SK-N-SH treated with all-trans-retinoic acid at 6 μM for 48 hours (cell line): ENCODE results near the gene SCAPER.

ENCODE experiments used
- ATAC-seq: fragments of 200-7000 bp; cut with Tn5 transposase; 3 replicates; pipeline ENCODE4 v1.9.1; 2020; ENCODE audit warnings: mild to moderate bottlenecking, moderate library complexity
- ARNTL ChIP-seq: fragments of 450-650 bp; formaldehyde crosslinking; IDR thresholded peaks from 2 replicates; pipeline ENCODE4 v1.5.0; 2020; ENCODE audit warnings: low read depth, mild to moderate bottlenecking, moderate library complexity, borderline replicate concordance
- BACH2 ChIP-seq: fragments of 250-450 bp; sonication (Bioruptor Pico); IDR thresholded peaks from 2 replicates; pipeline ENCODE4 v1.9.0; 2021; ENCODE audit warnings: mild to moderate bottlenecking, borderline replicate concordance
- CSDC2 ChIP-seq: fragments of 250-450 bp; sonication (Bioruptor Pico); IDR thresholded peaks from 2 replicates; pipeline ENCODE4 v1.5.0; 2020; ENCODE audit warnings: mild to moderate bottlenecking, moderate library complexity
- ESRRG ChIP-seq: fragments of 250-450 bp; sonication (Bioruptor Pico); IDR thresholded peaks from 2 replicates; pipeline ENCODE4 v1.6.1; 2021; ENCODE audit warnings: mild to moderate bottlenecking
- GLIS3 ChIP-seq: fragments of 250-450 bp; sonication (Bioruptor Pico); IDR thresholded peaks from 2 replicates; pipeline ENCODE4 v1.5.0; 2020; ENCODE audit warnings: mild to moderate bottlenecking, moderate library complexity
- ISL1 ChIP-seq: fragments of 250-450 bp; sonication (Bioruptor Pico); IDR thresholded peaks from 2 replicates; pipeline ENCODE4 v2.1.2; 2022; ENCODE audit warnings: mild to moderate bottlenecking, moderate library complexity
- OSR1 ChIP-seq: fragments of 250-450 bp; sonication (Bioruptor Pico); IDR thresholded peaks from 2 replicates; pipeline ENCODE4 v1.8.0; 2022; ENCODE audit warnings: moderate library complexity, mild to moderate bottlenecking, inconsistent platforms
- PPARA ChIP-seq: fragments of 250-450 bp; sonication (Bioruptor Pico); IDR thresholded peaks from 2 replicates; pipeline ENCODE4 v1.5.0; 2020; ENCODE audit warnings: mild to moderate bottlenecking, borderline replicate concordance
- RARB ChIP-seq: fragments of 250-450 bp; sonication (Bioruptor Pico); IDR thresholded peaks from 2 replicates; pipeline ENCODE4 v1.8.0; 2021; ENCODE audit warnings: mild to moderate bottlenecking, moderate library complexity
- SNAI2 ChIP-seq: fragments of 250-450 bp; sonication (Bioruptor Pico); IDR thresholded peaks from 2 replicates; pipeline ENCODE4 v1.5.0; 2020; ENCODE audit warnings: mild to moderate bottlenecking, moderate library complexity
- TCF4 ChIP-seq: fragments of 250-450 bp; sonication (Bioruptor Pico); IDR thresholded peaks from 2 replicates; pipeline ENCODE4 v1.8.0; 2021; ENCODE audit warnings: mild to moderate bottlenecking, moderate library complexity, borderline replicate concordance
- TOX ChIP-seq: fragments of 250-450 bp; sonication (Bioruptor Pico); IDR thresholded peaks from 2 replicates; pipeline ENCODE4 v1.8.0; 2021; ENCODE audit warnings: mild to moderate bottlenecking, moderate library complexity, borderline replicate concordance
- ZC3H10 ChIP-seq: fragments of 250-450 bp; sonication (Bioruptor Pico); IDR thresholded peaks from 2 replicates; pipeline ENCODE4 v1.5.1; 2021; ENCODE audit warnings: mild to moderate bottlenecking, moderate library complexity
- ZFP3 ChIP-seq: fragments of 250-450 bp; sonication (Bioruptor Pico); IDR thresholded peaks from 2 replicates; pipeline ENCODE4 v1.5.0; 2020; ENCODE audit warnings: mild to moderate bottlenecking, moderate library complexity
- ZNF565 ChIP-seq: fragments of 450-650 bp; formaldehyde crosslinking; conservative IDR thresholded peaks from 2 replicates; pipeline ENCODE4 v1.5.0; 2020; ENCODE audit warnings: low read depth, mild to moderate bottlenecking, moderate library complexity
- ZNF70 ChIP-seq: fragments of 450-650 bp; formaldehyde crosslinking; IDR thresholded peaks from 2 replicates; pipeline ENCODE4 v1.5.0; 2020; ENCODE audit warnings: mild to moderate bottlenecking, moderate library complexity
- ZNF8 ChIP-seq: fragments of 450-650 bp; formaldehyde crosslinking; IDR thresholded peaks from 2 replicates; pipeline ENCODE4 v1.5.0; 2020; ENCODE audit warnings: mild to moderate bottlenecking, moderate library complexity
- TF ChIP-seq, protein P1 (sequence below): fragments of 250-450 bp; sonication (Bioruptor Pico); IDR thresholded peaks from 2 replicates; pipeline ENCODE4 v1.8.0; 2021; ENCODE audit warnings: low read depth, mild to moderate bottlenecking, moderate library complexity, borderline replicate concordance
- TF ChIP-seq, protein P2 (sequence below): fragments of 250-450 bp; sonication (Bioruptor Pico); IDR thresholded peaks from 2 replicates; pipeline ENCODE4 v1.5.0; 2020; ENCODE audit warnings: mild to moderate bottlenecking, moderate library complexity
- TF ChIP-seq, protein P3 (sequence below): fragments of 250-450 bp; sonication (Bioruptor Pico); IDR thresholded peaks from 2 replicates; pipeline ENCODE4 v1.5.1; 2021; ENCODE audit warnings: mild to moderate bottlenecking, moderate library complexity
- TF ChIP-seq, protein P4 (sequence below): fragments of 250-450 bp; sonication (Bioruptor Pico); IDR thresholded peaks from 2 replicates; pipeline ENCODE4 v1.5.1; 2020; ENCODE audit warnings: low read depth, mild to moderate bottlenecking, moderate library complexity
- TF ChIP-seq, protein P5 (sequence below): fragments of 250-450 bp; sonication (Bioruptor Pico); IDR thresholded peaks from 2 replicates; pipeline ENCODE4 v1.8.0; 2020; ENCODE audit warnings: mild to moderate bottlenecking, moderate library complexity, borderline replicate concordance

SCAPER gene

DNA sequence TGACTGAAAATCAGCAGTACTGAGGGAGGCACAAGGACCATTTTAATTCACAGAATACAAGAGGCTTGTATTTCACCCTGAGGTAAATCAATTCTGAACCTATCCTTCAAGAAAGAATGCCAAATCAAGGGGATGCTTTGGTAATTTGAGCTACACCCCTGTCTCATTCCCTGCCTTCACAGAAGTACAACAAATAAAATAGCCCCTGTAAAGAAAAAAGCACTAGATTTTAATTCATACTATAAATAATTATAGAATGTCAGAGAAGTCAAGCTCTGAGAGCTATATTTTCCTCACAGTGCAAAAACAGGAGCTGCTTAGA, 319.6 kb downstream of the SCAPER start:
- TF ChIP-seq ZFP3 (CRISPR knock-in tag) (no peak), ZNF565 (no peak), PPARA (CRISPR knock-in tag) (no peak), CSDC2 (no peak), GLIS3 (no peak), ISL1 (no peak), ESRRG (CRISPR knock-in tag) (no peak), ZNF8 (no peak), ZNF70 (CRISPR knock-in tag) (no peak), ARNTL (CRISPR knock-in tag) (no peak), ZC3H10 (no peak), RARB (CRISPR knock-in tag) (no peak), SNAI2 (CRISPR knock-in tag) (no peak), TCF4 (CRISPR knock-in tag) (no peak)
- TF ChIP-seq, protein P1, sequence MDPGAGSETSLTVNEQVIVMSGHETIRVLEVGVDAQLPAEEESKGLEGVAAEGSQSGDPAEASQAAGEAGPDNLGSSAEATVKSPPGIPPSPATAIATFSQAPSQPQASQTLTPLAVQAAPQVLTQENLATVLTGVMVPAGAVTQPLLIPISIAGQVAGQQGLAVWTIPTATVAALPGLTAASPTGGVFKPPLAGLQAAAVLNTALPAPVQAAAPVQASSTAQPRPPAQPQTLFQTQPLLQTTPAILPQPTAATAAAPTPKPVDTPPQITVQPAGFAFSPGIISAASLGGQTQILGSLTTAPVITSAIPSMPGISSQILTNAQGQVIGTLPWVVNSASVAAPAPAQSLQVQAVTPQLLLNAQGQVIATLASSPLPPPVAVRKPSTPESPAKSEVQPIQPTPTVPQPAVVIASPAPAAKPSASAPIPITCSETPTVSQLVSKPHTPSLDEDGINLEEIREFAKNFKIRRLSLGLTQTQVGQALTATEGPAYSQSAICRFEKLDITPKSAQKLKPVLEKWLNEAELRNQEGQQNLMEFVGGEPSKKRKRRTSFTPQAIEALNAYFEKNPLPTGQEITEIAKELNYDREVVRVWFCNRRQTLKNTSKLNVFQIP (CRISPR knock-in tag) = no peak
- TF ChIP-seq, protein P2, sequence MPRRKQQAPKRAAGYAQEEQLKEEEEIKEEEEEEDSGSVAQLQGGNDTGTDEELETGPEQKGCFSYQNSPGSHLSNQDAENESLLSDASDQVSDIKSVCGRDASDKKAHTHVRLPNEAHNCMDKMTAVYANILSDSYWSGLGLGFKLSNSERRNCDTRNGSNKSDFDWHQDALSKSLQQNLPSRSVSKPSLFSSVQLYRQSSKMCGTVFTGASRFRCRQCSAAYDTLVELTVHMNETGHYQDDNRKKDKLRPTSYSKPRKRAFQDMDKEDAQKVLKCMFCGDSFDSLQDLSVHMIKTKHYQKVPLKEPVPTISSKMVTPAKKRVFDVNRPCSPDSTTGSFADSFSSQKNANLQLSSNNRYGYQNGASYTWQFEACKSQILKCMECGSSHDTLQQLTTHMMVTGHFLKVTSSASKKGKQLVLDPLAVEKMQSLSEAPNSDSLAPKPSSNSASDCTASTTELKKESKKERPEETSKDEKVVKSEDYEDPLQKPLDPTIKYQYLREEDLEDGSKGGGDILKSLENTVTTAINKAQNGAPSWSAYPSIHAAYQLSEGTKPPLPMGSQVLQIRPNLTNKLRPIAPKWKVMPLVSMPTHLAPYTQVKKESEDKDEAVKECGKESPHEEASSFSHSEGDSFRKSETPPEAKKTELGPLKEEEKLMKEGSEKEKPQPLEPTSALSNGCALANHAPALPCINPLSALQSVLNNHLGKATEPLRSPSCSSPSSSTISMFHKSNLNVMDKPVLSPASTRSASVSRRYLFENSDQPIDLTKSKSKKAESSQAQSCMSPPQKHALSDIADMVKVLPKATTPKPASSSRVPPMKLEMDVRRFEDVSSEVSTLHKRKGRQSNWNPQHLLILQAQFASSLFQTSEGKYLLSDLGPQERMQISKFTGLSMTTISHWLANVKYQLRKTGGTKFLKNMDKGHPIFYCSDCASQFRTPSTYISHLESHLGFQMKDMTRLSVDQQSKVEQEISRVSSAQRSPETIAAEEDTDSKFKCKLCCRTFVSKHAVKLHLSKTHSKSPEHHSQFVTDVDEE (CRISPR knock-in tag) = no peak
- TF ChIP-seq, protein P3, sequence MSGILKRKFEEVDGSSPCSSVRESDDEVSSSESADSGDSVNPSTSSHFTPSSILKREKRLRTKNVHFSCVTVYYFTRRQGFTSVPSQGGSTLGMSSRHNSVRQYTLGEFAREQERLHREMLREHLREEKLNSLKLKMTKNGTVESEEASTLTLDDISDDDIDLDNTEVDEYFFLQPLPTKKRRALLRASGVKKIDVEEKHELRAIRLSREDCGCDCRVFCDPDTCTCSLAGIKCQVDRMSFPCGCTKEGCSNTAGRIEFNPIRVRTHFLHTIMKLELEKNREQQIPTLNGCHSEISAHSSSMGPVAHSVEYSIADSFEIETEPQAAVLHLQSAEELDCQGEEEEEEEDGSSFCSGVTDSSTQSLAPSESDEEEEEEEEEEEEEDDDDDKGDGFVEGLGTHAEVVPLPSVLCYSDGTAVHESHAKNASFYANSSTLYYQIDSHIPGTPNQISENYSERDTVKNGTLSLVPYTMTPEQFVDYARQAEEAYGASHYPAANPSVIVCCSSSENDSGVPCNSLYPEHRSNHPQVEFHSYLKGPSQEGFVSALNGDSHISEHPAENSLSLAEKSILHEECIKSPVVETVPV (CRISPR knock-in tag) = no peak
- TF ChIP-seq, protein P4, sequence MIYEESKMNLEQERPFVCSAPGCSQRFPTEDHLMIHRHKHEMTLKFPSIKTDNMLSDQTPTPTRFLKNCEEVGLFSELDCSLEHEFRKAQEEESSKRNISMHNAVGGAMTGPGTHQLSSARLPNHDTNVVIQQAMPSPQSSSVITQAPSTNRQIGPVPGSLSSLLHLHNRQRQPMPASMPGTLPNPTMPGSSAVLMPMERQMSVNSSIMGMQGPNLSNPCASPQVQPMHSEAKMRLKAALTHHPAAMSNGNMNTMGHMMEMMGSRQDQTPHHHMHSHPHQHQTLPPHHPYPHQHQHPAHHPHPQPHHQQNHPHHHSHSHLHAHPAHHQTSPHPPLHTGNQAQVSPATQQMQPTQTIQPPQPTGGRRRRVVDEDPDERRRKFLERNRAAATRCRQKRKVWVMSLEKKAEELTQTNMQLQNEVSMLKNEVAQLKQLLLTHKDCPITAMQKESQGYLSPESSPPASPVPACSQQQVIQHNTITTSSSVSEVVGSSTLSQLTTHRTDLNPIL = no peak
- TF ChIP-seq, protein P5, sequence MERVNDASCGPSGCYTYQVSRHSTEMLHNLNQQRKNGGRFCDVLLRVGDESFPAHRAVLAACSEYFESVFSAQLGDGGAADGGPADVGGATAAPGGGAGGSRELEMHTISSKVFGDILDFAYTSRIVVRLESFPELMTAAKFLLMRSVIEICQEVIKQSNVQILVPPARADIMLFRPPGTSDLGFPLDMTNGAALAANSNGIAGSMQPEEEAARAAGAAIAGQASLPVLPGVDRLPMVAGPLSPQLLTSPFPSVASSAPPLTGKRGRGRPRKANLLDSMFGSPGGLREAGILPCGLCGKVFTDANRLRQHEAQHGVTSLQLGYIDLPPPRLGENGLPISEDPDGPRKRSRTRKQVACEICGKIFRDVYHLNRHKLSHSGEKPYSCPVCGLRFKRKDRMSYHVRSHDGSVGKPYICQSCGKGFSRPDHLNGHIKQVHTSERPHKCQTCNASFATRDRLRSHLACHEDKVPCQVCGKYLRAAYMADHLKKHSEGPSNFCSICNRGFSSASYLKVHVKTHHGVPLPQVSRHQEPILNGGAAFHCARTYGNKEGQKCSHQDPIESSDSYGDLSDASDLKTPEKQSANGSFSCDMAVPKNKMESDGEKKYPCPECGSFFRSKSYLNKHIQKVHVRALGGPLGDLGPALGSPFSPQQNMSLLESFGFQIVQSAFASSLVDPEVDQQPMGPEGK (CRISPR knock-in tag) = no peak

DNA sequence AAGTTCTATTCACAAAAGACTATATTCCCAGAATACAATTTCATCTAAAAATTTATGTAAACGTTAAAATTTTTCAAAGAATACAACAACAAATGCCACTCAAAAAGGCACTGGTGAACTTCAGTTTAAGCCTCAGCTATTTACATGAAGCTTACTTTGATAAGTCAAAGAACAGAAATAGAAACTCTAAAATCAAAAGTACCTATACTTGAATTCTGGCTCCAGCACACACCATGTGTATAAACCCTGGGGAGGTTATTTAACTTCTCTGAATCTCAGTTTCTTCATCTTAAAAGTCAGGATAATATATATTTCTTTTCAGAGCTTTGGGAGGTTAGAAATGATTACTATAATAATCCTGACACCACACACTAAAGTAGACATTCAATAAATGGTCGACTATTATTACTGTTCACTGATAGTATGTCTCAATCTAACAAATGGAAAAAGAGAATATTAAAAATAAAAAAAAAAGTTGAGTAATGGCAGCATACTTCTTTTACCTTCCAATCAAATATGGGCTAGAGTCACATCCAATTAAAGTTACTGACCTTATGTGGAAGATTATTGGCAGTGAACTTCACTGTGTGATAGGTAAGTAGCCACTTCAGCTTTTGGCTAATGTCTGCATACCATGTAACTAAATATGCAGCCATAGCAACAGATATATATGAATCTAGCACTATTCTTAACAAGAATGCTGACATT, 320.1 kb downstream of the SCAPER start:
- no peak for ATAC-seq
- no peak for TF ChIP-seq TCF4 (CRISPR knock-in tag)
- TF ChIP-seq CSDC2 = no peak
- TF ChIP-seq, protein P2 (CRISPR knock-in tag) = no peak
- TF ChIP-seq, protein P1 (CRISPR knock-in tag) = no peak
- TF ChIP-seq, protein P5 (CRISPR knock-in tag) = no peak
- TF ChIP-seq OSR1 (CRISPR knock-in tag) = no peak
- TF ChIP-seq ARNTL (CRISPR knock-in tag) = no peak
- no peak for TF ChIP-seq TOX (CRISPR knock-in tag)
- TF ChIP-seq BACH2 (CRISPR knock-in tag) = no peak
- TF ChIP-seq, protein P4 = no peak
- TF ChIP-seq SNAI2 (CRISPR knock-in tag) = no peak
- TF ChIP-seq ZFP3 (CRISPR knock-in tag) = no peak

More for the DNA sequence above, 319.6 kb downstream of the SCAPER start:
- no peak for ATAC-seq
